ENCODE results near the gene SUCNR1. TPM values are rescaled to one million over a fixed set of nuclear protein-coding genes. Genes with fewer than 3 reads are reported as not detected.
"Not testable (repeated sequence)": the region's sequence is repeated elsewhere in the genome, so short reads cannot be mapped to it uniquely, and the experiment has no call there.

The SUCNR1 gene
- total RNA-seq, 1 experiment from 2014 or later, result 0.41 TPM

DNA sequence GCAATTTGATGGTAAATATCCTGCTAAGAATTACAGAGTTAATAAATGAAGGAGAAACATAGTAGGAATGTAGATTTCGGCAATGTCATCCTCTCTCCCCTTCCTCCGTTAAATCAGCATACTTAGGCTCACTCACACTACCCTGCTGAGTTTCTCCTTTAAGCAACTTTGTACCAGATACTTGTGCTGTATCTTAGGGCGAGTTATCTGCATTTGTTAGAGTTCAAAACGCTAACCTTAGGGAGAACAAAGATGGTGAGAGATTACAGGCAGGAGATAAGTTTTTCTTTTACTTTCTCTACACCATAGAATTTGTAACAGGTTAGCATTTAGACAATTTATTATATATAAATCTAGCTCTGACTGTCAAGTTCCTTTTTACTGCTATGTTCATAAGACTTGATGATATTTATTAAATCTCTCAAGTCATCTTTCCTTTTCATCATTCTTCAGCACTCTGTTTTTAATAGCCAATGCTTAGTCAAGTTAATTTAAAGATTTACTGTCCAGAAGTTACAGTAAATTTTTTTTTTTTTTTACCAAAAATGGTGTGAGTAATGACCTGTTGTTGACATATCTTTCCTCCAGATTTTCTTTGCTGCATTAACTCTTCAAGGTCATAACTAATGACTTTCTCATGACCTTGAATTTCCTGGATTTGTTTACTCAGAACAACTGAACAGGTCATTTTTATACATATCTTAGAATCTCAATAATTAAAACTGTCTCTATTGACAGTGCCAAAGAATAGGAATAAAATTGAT lies 22.2 kb downstream of the SUCNR1 start:
- Histone ChIP-seq H3K27me3 (replicated peaks; ENCODE audit: insufficient read depth, low read depth, low read length, poor library complexity) (no peaks in the 10 kb centered on the region), H3K36me3 (ENCODE audit: insufficient read depth, low read length, poor library complexity, severe bottlenecking) (no peaks in the 10 kb centered on the region), H3K27ac (ENCODE audit: low read depth, low read length, poor library complexity, severe bottlenecking) (no peak overlapping the region), H3K9me3 (ENCODE audit: low read depth, low read length, poor library complexity, severe bottlenecking) (no peaks in the 10 kb centered on the region), H3K4me3 (ENCODE audit: low read depth, low read length, poor library complexity, severe bottlenecking) (no peak overlapping the region), H3K4me1 (ENCODE audit: insufficient read depth, low read length, poor library complexity, severe bottlenecking) (peaks cover 12% of the 10 kb centered on the region)
- ChIA-PET CTCF (no interaction called here), POLR2A (ENCODE audit: low non-redundant PET) (no interaction called here)
- intact Hi-C loops (cut with micrococcal nuclease; ENCODE audit: unreplicated experiment), result no loop called here
- BruUV-seq (replicated peaks), result no TSS peak
- DNase-seq (ENCODE audit: low spot score), result no peak
- TF ChIP-seq EZH2 (IDR thresholded peaks at IDR 0.05; ENCODE audit: borderline replicate concordance, low read depth, low read length, poor library complexity, severe bottlenecking), result no peak
- TF ChIP-seq, protein P1, sequence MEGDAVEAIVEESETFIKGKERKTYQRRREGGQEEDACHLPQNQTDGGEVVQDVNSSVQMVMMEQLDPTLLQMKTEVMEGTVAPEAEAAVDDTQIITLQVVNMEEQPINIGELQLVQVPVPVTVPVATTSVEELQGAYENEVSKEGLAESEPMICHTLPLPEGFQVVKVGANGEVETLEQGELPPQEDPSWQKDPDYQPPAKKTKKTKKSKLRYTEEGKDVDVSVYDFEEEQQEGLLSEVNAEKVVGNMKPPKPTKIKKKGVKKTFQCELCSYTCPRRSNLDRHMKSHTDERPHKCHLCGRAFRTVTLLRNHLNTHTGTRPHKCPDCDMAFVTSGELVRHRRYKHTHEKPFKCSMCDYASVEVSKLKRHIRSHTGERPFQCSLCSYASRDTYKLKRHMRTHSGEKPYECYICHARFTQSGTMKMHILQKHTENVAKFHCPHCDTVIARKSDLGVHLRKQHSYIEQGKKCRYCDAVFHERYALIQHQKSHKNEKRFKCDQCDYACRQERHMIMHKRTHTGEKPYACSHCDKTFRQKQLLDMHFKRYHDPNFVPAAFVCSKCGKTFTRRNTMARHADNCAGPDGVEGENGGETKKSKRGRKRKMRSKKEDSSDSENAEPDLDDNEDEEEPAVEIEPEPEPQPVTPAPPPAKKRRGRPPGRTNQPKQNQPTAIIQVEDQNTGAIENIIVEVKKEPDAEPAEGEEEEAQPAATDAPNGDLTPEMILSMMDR (conservative IDR thresholded peaks at IDR 0.05; ENCODE audit: low read depth, low read length), result no peak

DNA sequence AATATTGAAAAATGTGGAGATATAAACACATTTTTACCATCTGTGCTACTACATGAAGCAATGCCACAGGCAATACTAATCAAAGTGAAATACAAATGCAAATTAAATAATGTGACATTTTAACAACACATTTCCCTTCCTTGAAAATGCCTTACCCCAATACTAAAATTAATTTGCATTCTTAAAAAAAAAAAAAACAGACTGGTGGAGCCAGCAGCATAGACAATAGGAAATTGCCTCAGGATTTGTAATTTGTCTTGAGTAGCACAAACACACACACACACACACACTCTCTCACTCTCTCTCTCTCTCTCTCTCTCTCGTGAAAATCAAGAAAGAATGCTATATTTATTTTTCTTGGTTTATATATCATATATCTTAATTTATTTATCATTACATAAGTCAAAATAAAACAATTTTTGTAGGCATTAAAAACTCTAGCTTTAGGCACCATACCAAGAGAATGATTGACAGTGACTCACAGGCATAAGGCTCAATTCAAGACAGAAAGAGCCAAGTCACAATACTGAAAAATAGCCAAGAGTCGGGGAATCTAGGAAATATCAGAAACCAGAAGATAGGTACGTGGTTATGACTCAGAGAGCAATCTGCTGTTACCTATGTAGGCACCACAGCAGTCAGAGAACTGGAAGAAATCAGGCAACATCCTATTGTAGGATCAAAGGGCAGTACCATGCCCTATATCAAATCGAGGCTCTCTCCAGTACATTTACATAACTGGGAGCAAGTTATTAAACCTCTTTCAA lies 23.0 kb downstream of the SUCNR1 start:
- DNase-seq (ENCODE audit: low spot score), result no peak
- H3K36me3 ChIP-seq (ENCODE audit: insufficient read depth, low read length, poor library complexity, severe bottlenecking), result no peaks in the 10 kb centered on the region
- ChIA-PET POLR2A (ENCODE audit: low non-redundant PET) (no interaction called here), CTCF (no interaction called here)
- TF ChIP-seq, protein P1 (conservative IDR thresholded peaks at IDR 0.05; ENCODE audit: low read depth, low read length), result no peak
- TF ChIP-seq EZH2 (IDR thresholded peaks at IDR 0.05; ENCODE audit: borderline replicate concordance, low read depth, low read length, poor library complexity, severe bottlenecking), result no peak
- intact Hi-C loops (cut with micrococcal nuclease; ENCODE audit: unreplicated experiment), result no loop called here
- H3K27ac ChIP-seq (ENCODE audit: low read depth, low read length, poor library complexity, severe bottlenecking), result no peak overlapping the region
- no TSS peak for BruUV-seq (replicated peaks)
- no peak overlapping the region for H3K4me3 ChIP-seq (ENCODE audit: low read depth, low read length, poor library complexity, severe bottlenecking)
- no peaks in the 10 kb centered on the region for H3K9me3 ChIP-seq (ENCODE audit: low read depth, low read length, poor library complexity, severe bottlenecking)
- H3K27me3 ChIP-seq (replicated peaks; ENCODE audit: insufficient read depth, low read depth, low read length, poor library complexity), result no peaks in the 10 kb centered on the region
- H3K4me1 ChIP-seq (ENCODE audit: insufficient read depth, low read length, poor library complexity, severe bottlenecking), result peaks cover 12% of the 10 kb centered on the region

DNA sequence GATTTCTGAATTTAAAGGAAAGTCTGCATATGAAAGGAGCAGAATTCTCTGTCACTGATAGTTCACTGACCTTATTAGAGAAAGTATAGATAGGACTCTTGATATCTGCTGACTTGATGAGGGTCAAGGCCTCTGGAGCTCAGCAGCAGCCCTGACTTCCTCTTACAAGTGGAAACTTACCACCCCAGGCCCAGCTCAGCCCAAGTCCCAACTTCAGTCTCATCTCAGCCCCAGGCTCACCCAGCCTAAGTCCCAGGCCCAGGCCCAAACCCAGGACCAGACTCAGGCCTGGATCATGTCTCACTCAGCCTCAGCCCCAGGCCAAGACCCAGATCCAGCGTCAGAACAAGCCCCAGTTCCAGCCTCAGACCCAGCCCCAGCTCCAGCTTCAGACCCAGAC lies 24.7 kb downstream of the SUCNR1 start:
- H3K36me3 ChIP-seq (ENCODE audit: insufficient read depth, low read length, poor library complexity, severe bottlenecking); CTCF ChIA-PET; H3K4me3 ChIP-seq (ENCODE audit: low read depth, low read length, poor library complexity, severe bottlenecking); H3K9me3 ChIP-seq (ENCODE audit: low read depth, low read length, poor library complexity, severe bottlenecking); intact Hi-C loops (cut with micrococcal nuclease; ENCODE audit: unreplicated experiment); POLR2A ChIA-PET (ENCODE audit: low non-redundant PET); DNase-seq (ENCODE audit: low spot score); BruUV-seq (replicated peaks); H3K27ac ChIP-seq (ENCODE audit: low read depth, low read length, poor library complexity, severe bottlenecking); H3K27me3 ChIP-seq (replicated peaks; ENCODE audit: insufficient read depth, low read depth, low read length, poor library complexity): not testable (repeated sequence)
- H3K4me1 ChIP-seq (ENCODE audit: insufficient read depth, low read length, poor library complexity, severe bottlenecking), result peaks cover 12% of the 10 kb centered on the region

DNA sequence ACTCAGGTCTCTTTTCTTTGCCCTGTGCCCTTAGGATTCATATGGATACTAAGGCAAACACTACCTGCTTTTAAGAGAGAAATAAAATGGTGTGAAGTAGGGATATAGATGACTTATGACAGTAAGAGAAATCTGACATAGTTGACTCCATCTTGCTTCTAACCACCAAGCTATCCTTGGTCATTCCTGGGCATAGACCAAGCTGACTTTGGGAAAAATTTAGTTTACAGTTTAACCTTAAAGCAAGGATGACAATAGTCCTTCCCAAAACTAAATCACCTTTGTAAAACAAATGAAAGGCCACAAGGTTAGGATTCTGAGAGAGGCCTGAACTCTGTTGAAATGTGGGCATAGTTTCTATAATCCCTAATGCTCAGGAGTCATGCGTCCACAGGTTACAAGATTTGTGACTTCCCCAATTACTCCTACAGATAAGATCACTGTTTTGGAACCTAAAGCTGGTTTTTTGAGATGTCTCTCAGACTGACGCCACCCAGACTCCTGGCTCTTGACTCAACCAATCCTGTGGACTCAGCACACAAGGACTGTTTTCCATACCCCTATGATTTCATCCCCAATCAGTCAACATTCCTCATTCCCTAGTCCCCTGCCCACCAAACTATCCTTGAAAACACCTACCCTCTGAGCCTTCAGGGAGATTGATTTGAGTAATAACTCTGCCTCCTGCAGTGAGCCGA lies 25.3 kb downstream of the SUCNR1 start:
- H3K27me3 ChIP-seq (replicated peaks; ENCODE audit: insufficient read depth, low read depth, low read length, poor library complexity); CTCF ChIA-PET; POLR2A ChIA-PET (ENCODE audit: low non-redundant PET); H3K27ac ChIP-seq (ENCODE audit: low read depth, low read length, poor library complexity, severe bottlenecking); intact Hi-C loops (cut with micrococcal nuclease; ENCODE audit: unreplicated experiment); H3K4me3 ChIP-seq (ENCODE audit: low read depth, low read length, poor library complexity, severe bottlenecking); H3K9me3 ChIP-seq (ENCODE audit: low read depth, low read length, poor library complexity, severe bottlenecking); DNase-seq (ENCODE audit: low spot score); BruUV-seq (replicated peaks); H3K36me3 ChIP-seq (ENCODE audit: insufficient read depth, low read length, poor library complexity, severe bottlenecking): not testable (repeated sequence)
- peaks cover 12% of the 10 kb centered on the region for H3K4me1 ChIP-seq (ENCODE audit: insufficient read depth, low read length, poor library complexity, severe bottlenecking)
